CD14-positive monocyte (primary cell): ENCODE measurements around the gene RAET1G. TPM values are rescaled to one million over a fixed set of nuclear protein-coding genes. Genes with fewer than 3 reads are reported as not detected.

Experiments
- DNase-seq, 3 donors: peaks; one replicate each; pipeline ENCODE4 v3.0.0-alpha.2; 2011 to 2022
- H2AFZ ChIP-seq: 2 replicates; pipeline ENCODE4 v1.6.0; 2012; ENCODE audit warnings: mild to moderate bottlenecking, low read depth, low read length, inconsistent platforms; ENCODE audit not compliant: insufficient read depth, poor library complexity, severe bottlenecking
- H3K27ac ChIP-seq, 2 donors: 1 replicate in 1 of 2; 2 replicates in 1 of 2; pipeline ENCODE4 v1.5.1; 2012 to 2013; ENCODE audit warnings: low read length in 2 of 2, control low read depth in 1 of 2, inconsistent platforms in 1 of 2, low read depth in 1 of 2, mild to moderate bottlenecking in 1 of 2
- H3K27me3 ChIP-seq, 2 donors: one replicate each; pipeline versions ENCODE4 v1.6.0 to v1.6.1; 2011 to 2013; ENCODE audit warnings: low read length in 2 of 2; ENCODE audit not compliant: control insufficient read depth in 2 of 2, insufficient read depth in 2 of 2
- H3K36me3 ChIP-seq, 2 donors: replicated peaks in 1 of 2; 1 replicate in 1 of 2; 2 replicates in 1 of 2; pipeline versions ENCODE4 v1.5.1 to v1.6.1; 2012 to 2013; ENCODE audit warnings: low read length in 2 of 2, control low read depth in 1 of 2, inconsistent platforms in 1 of 2, mild to moderate bottlenecking in 1 of 2; ENCODE audit not compliant: insufficient read depth in 2 of 2, control insufficient read depth in 1 of 2
- H3K4me1 ChIP-seq, 2 donors: 1 replicate in 1 of 2; 2 replicates in 1 of 2; pipeline versions ENCODE4 v1.5.1 to v1.6.1; 2012 to 2013; ENCODE audit warnings: low read length in 2 of 2, control low read depth in 1 of 2, inconsistent platforms in 1 of 2, mild to moderate bottlenecking in 1 of 2, moderate library complexity in 1 of 2; ENCODE audit not compliant: insufficient read depth in 2 of 2, control insufficient read depth in 1 of 2
- H3K4me2 ChIP-seq: replicated peaks from 2 replicates; pipeline ENCODE3; 2012; ENCODE audit warnings: low read length, moderate library complexity, mild to moderate bottlenecking; ENCODE audit not compliant: poor library complexity, severe bottlenecking; ENCODE audit errors: extremely low read depth
- H3K4me3 ChIP-seq, 3 experiments: fragments of 200-600 bp in 1 of 3; sonication (generic) in 1 of 3; replicated peaks in 1 of 3; 1 replicate in 2 of 3; 2 replicates in 1 of 3; pipeline ENCODE4 v1.5.1; 2011 to 2013; ENCODE audit warnings: low read length in 3 of 3, mild to moderate bottlenecking in 3 of 3, control low read depth in 2 of 3, low read depth in 2 of 3, inconsistent platforms in 1 of 3, moderate library complexity in 1 of 3
- H3K79me2 ChIP-seq: 2 replicates; pipeline ENCODE4 v1.6.0; 2012; ENCODE audit warnings: mild to moderate bottlenecking, control low read depth, inconsistent platforms, low read length, moderate library complexity; ENCODE audit not compliant: insufficient read depth
- H3K9ac ChIP-seq: 2 replicates; pipeline ENCODE4 v1.6.0; 2017; ENCODE audit warnings: low read length, mild to moderate bottlenecking; ENCODE audit not compliant: insufficient read depth, poor library complexity, severe bottlenecking
- H3K9me3 ChIP-seq, 2 donors: replicated peaks in 1 of 2; 1 replicate in 1 of 2; 2 replicates in 1 of 2; pipeline versions ENCODE4 v1.5.1 to v1.6.1; 2012 to 2013; ENCODE audit warnings: low read length in 2 of 2, control low read depth in 1 of 2; ENCODE audit not compliant: control insufficient read depth in 1 of 2, insufficient read depth in 1 of 2
- H4K20me1 ChIP-seq: 2 replicates; pipeline ENCODE4 v1.6.0; 2012; ENCODE audit warnings: mild to moderate bottlenecking, low read length, control low read depth, moderate library complexity; ENCODE audit not compliant: insufficient read depth
- H3K27ac Mint-ChIP-seq, 7 donors: one replicate each; pipeline ENCODE4 v1.8.0; 2020; ENCODE audit warnings: mild to moderate bottlenecking in 7 of 7, mixed read lengths in 7 of 7, moderate library complexity in 6 of 7, inconsistent platforms in 2 of 7
- H3K27me3 Mint-ChIP-seq, 3 donors: one replicate each; pipeline ENCODE4 v1.8.0; 2021 to 2022; ENCODE audit warnings: low read depth in 3 of 3, mild to moderate bottlenecking in 3 of 3, mixed read lengths in 3 of 3, moderate library complexity in 3 of 3, inconsistent platforms in 1 of 3
- H3K36me3 Mint-ChIP-seq, 2 donors: one replicate each; pipeline ENCODE4 v1.8.0; 2020; ENCODE audit warnings: mixed read lengths in 2 of 2, inconsistent platforms in 1 of 2, mild to moderate bottlenecking in 1 of 2
- H3K4me1 Mint-ChIP-seq: one replicate; pipeline ENCODE4 v1.8.0; 2020; ENCODE audit warnings: mild to moderate bottlenecking, mixed read lengths
- H3K4me3 Mint-ChIP-seq, 2 donors: one replicate each; pipeline ENCODE4 v1.8.0; 2020; ENCODE audit warnings: mild to moderate bottlenecking in 2 of 2, mixed read lengths in 2 of 2, moderate library complexity in 1 of 2
- H3K9me3 Mint-ChIP-seq, 7 donors: one replicate each; pipeline ENCODE4 v1.8.0; 2020 to 2022; ENCODE audit warnings: mixed read lengths in 7 of 7, mild to moderate bottlenecking in 6 of 7, moderate library complexity in 6 of 7, inconsistent platforms in 2 of 7
- CTCF ChIP-seq: fragments of 200-600 bp; IDR thresholded peaks from one replicate; pipeline ENCODE4 v1.8.0; 2022; ENCODE audit warnings: antibody characterized with exemption, mild to moderate bottlenecking
- WGBS: methylation state at CpG from one replicate; pipeline ENCODE4 v1.1.5; 2013; ENCODE audit warnings: missing lambda C conversion rate; ENCODE audit not compliant: insufficient coverage; 5-methylcytosine and 5-hydroxymethylcytosine counted together
- intact Hi-C, 2 donors: fragments of 100-400 bp; cut with micrococcal nuclease; formaldehyde crosslinking; loops; one replicate each; pipeline versions ENCODE4 v1.15.0 to v1.15.1; 2023
- polyA plus RNA-seq, 3 donors: library from polyadenylated mRNA; depleted of rRNA in 1 of 3; unstranded in 2 of 3; stranded (reverse) in 1 of 3; fragments of 300-500 nt in 2 of 3; fragments of >200 nt in 1 of 3; fragmentation: Illumina TruSeq in 2 of 3; gene quantifications; 1 replicate in 2 of 3; 2 replicates in 1 of 3; pipeline ENCODE4 v1.2.3, GENCODE V29; 2012 to 2021

Gene RAET1G
- polyA plus RNA-seq, 3 donors, result not detected

GRCh38 chr6:149881066-149881766 is 41.7 kb downstream of the RAET1G start:
- Mint-ChIP-seq H3K4me1 (no peaks in the 10 kb centered on the region), H3K27ac (no peak overlapping the region), H3K27me3 (peaks cover 8 to 22% (median 16%) of the 10 kb centered on the region in 3 donors)

GRCh38 chr6:149877659-149878058 is 45.3 kb downstream of the RAET1G start:
- Mint-ChIP-seq H3K4me1 (no peaks in the 10 kb centered on the region), H3K9me3 (peaks cover 0 to 4% (median 0%) of the 10 kb centered on the region in 7 donors), H3K27me3 (peaks cover 8 to 22% (median 12%) of the 10 kb centered on the region in 3 donors), H3K27ac (no peak overlapping the region), H3K36me3 (no peaks in the 10 kb centered on the region), H3K4me3 (no peak overlapping the region)
- no peak overlapping the region for H3K4me2 ChIP-seq
- intact Hi-C loops, result no loop called here
- WGBS, result no CpG with 5 or more reads among the region's 1 CpG
- peaks cover 0 to 7% of the 10 kb centered on the region in 2 donors for H3K27me3 ChIP-seq
- H2AFZ ChIP-seq, result no peak overlapping the region
- no peak for TF ChIP-seq CTCF
- H3K27ac ChIP-seq, result no peak overlapping the region
- no peaks in the 10 kb centered on the region for H3K4me1 ChIP-seq
- H3K4me3 ChIP-seq, result no peak overlapping the region
- H3K9me3 ChIP-seq, result no peaks in the 10 kb centered on the region
- DNase-seq, result no peak
- no peak overlapping the region for H3K9ac ChIP-seq
- H3K79me2 ChIP-seq, result no peaks in the 10 kb centered on the region
- H4K20me1 ChIP-seq, result no peaks in the 10 kb centered on the region
- no peaks in the 10 kb centered on the region for H3K36me3 ChIP-seq

More at GRCh38 chr6:149881066-149881766, 41.7 kb downstream of the RAET1G start:
- no peak for DNase-seq
- Histone ChIP-seq H3K4me2 (no peak overlapping the region), H3K36me3 (no peaks in the 10 kb centered on the region), H3K9ac (no peak overlapping the region), H2AFZ (no peak overlapping the region), H3K9me3 (no peaks in the 10 kb centered on the region), H3K27ac (no peak overlapping the region), H4K20me1 (no peaks in the 10 kb centered on the region), H3K79me2 (no peaks in the 10 kb centered on the region), H3K4me3 (no peak overlapping the region), H3K27me3 (peaks cover 0 to 5% of the 10 kb centered on the region in 2 donors), H3K4me1 (no peaks in the 10 kb centered on the region)
- peaks cover 0 to 4% (median 0%) of the 10 kb centered on the region in 7 donors for H3K9me3 Mint-ChIP-seq
- H3K36me3 Mint-ChIP-seq, result no peaks in the 10 kb centered on the region
- WGBS, result 87% methylated on average over 10 of the region's 10 CpGs
- intact Hi-C loops, result no loop called here
- no peak overlapping the region for H3K4me3 Mint-ChIP-seq
- no peak for TF ChIP-seq CTCF
